Measurements from ENCODE around the gene PCMTD2.

DNA sequence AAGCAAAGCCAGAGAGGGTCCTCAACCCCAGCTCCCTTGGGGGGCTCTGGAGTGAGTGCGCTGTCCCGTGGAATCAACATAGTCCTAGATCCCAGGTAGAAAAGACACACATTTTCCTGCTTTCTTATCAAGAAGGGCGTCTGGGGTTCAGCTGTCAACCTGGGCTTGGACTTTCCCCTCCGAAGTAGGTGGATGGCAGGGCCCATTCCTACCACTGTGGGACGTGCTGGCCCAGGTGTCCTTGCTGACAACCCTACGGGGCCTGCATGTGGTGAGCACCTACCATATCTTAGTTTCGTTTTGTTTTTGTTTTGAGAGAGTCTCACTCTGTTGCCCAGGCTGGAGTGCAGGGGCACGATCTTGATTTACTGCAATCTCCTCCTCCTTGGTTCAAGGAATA, 48.9 kb upstream of the PCMTD2 start:
- no peak for TF ChIP-seq JAZF1 (CRISPR knock-in tag; IDR thresholded peaks at IDR 0.05)
- TF ChIP-seq, protein P1, sequence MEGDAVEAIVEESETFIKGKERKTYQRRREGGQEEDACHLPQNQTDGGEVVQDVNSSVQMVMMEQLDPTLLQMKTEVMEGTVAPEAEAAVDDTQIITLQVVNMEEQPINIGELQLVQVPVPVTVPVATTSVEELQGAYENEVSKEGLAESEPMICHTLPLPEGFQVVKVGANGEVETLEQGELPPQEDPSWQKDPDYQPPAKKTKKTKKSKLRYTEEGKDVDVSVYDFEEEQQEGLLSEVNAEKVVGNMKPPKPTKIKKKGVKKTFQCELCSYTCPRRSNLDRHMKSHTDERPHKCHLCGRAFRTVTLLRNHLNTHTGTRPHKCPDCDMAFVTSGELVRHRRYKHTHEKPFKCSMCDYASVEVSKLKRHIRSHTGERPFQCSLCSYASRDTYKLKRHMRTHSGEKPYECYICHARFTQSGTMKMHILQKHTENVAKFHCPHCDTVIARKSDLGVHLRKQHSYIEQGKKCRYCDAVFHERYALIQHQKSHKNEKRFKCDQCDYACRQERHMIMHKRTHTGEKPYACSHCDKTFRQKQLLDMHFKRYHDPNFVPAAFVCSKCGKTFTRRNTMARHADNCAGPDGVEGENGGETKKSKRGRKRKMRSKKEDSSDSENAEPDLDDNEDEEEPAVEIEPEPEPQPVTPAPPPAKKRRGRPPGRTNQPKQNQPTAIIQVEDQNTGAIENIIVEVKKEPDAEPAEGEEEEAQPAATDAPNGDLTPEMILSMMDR (IDR thresholded peaks at IDR 0.05) = no peak
- TF ChIP-seq, protein P2, sequence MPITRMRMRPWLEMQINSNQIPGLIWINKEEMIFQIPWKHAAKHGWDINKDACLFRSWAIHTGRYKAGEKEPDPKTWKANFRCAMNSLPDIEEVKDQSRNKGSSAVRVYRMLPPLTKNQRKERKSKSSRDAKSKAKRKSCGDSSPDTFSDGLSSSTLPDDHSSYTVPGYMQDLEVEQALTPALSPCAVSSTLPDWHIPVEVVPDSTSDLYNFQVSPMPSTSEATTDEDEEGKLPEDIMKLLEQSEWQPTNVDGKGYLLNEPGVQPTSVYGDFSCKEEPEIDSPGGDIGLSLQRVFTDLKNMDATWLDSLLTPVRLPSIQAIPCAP (CRISPR knock-in tag; IDR thresholded peaks at IDR 0.05) = no peak
- TF ChIP-seq, protein P3, sequence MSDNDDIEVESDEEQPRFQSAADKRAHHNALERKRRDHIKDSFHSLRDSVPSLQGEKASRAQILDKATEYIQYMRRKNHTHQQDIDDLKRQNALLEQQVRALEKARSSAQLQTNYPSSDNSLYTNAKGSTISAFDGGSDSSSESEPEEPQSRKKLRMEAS (CRISPR knock-in tag; IDR thresholded peaks at IDR 0.05) = no peak
- TF ChIP-seq, protein P4, sequence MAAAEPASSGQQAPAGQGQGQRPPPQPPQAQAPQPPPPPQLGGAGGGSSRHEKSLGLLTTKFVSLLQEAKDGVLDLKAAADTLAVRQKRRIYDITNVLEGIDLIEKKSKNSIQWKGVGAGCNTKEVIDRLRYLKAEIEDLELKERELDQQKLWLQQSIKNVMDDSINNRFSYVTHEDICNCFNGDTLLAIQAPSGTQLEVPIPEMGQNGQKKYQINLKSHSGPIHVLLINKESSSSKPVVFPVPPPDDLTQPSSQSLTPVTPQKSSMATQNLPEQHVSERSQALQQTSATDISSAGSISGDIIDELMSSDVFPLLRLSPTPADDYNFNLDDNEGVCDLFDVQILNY (CRISPR knock-in tag; IDR thresholded peaks at IDR 0.05) = no peak
- no peak for TF ChIP-seq SMAD3 (CRISPR knock-in tag; IDR thresholded peaks at IDR 0.05; ENCODE audit: borderline replicate concordance)

All from WTC11 (cell line).